Measurements from ENCODE around the gene CHTF8.

Gene CHTF8

GRCh38 chr16:69118468-69118867 is 13.9 kb downstream of the CHTF8 start:
- in situ Hi-C loops (cut with MboI; ENCODE audit: low sequenced_read_pairs, unreplicated experiment), result loop anchor here (10.0 to 25.0 kb wide), 2 partner anchors 256 to 414 kb away; no protein-coding TSS in a partner anchor

DNA sequence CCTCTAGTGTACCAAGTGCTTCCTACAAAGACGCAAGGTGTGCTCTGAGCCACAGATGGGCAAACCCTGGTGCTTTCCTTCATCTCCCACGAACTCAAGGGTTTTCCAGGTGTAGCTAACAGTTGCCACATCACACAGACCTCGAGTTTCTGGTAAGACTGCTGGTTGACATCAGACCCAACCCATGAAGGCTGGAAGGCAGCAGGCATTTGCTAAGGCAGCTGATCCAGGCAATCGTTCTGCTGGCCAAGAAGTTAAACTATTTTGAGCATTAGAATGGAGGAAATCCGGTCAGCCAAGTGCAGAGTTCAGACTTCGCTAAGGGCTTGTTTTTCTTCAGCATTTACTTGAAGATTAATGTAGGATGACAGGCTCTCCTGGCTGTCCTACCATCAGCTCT is 15.5 kb downstream of the CHTF8 start:
- in situ Hi-C loops (cut with MboI; ENCODE audit: low sequenced_read_pairs, unreplicated experiment), result loop anchor here (10.0 to 25.0 kb wide), 2 partner anchors 255 to 412 kb away; no protein-coding TSS in a partner anchor
- no peak for DNase-seq (ENCODE audit: low spot score)
- TF ChIP-seq CTCF (IDR thresholded peaks at IDR 0.05; ENCODE audit: borderline replicate concordance, control extremely low read depth, extremely low read depth, insufficient read depth, missing control alignments), result no peak

More at GRCh38 chr16:69118468-69118867, 13.9 kb downstream of the CHTF8 start:
- DNase-seq (ENCODE audit: low spot score), result no peak
- TF ChIP-seq CTCF (IDR thresholded peaks at IDR 0.05; ENCODE audit: borderline replicate concordance, control extremely low read depth, extremely low read depth, insufficient read depth, missing control alignments), result no peak

DNA sequence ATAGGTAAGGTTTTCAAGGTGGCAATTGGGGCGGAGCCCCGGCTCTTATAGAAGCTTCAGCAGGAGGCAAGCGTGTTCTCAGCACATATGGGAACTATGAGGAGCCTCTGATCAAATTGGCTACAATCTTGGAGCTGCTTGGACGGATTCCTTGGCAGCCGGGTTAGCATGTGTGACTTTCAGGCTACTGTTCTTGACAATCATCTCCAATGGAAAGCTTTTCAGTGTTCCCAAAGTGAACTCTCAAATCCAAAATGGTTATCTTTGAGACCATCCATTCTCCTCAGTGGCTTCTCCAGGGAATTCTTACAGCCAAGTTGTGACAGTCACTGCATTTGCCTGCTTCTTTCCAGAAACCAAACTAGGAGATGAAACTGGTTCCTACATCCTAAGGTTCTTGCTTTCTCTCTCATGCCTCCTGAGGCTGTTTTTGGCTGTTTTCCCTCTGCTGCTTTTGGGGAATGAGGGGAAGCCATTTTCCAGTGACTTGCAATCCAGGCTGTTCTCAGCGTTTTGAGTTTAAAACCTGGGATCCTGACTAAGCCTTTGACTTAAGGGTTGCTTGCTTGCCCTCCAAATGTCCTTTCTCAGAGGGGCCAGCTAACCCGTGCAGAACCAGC is 16.0 kb downstream of the CHTF8 start:
- DNase-seq (ENCODE audit: low spot score), result no peak
- in situ Hi-C loops (cut with MboI; ENCODE audit: low sequenced_read_pairs, unreplicated experiment), result loop anchor here (10.0 to 25.0 kb wide), 2 partner anchors 254 to 412 kb away; no protein-coding TSS in a partner anchor
- no peak for TF ChIP-seq CTCF (IDR thresholded peaks at IDR 0.05; ENCODE audit: borderline replicate concordance, control extremely low read depth, extremely low read depth, insufficient read depth, missing control alignments)

DNA sequence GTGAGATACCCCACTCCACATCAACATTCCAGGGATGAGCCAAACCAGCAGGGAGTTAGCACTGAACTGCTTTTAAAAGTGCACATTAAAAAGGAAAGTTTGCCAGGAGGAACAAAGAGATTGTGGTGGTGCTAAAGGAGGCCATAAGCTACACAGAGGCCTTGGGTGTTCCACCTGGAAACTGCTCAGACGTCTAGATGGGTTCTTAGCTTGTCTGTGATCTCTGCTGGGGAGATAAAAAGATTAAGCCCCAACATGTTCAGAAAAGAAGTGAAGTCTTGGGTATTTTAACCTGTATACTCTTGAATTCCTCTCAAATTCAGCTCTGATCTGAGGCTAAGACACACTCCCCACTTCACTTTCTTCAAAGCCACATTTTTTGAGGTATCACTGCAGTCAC is 16.6 kb downstream of the CHTF8 start:
- no peak for DNase-seq (ENCODE audit: low spot score)
- TF ChIP-seq CTCF (IDR thresholded peaks at IDR 0.05; ENCODE audit: borderline replicate concordance, control extremely low read depth, extremely low read depth, insufficient read depth, missing control alignments), result no peak
- in situ Hi-C loops (cut with MboI; ENCODE audit: low sequenced_read_pairs, unreplicated experiment), result loop anchor here (10.0 to 25.0 kb wide), 2 partner anchors 254 to 411 kb away; no protein-coding TSS in a partner anchor

DNA sequence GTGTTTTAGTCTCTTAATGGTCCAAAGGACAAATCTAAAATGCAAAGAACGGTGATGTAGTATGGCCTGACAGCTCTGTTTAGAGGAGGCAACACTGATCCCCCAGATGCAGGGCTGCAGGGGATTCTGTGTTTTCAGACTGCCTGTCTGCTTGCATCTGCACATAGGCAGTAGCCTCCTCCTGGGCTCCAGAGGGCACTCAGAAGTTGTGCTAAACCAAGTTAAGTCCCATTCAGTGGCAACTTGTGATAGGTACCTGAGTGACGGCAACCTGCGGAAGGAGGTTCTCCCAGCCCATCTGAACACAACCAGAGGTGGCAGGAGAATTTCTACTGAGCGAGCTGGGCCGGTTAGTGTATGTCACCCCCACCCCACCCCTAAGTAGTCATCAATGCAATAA is 17.0 kb downstream of the CHTF8 start:
- no peak for DNase-seq (ENCODE audit: low spot score)
- no peak for TF ChIP-seq CTCF (IDR thresholded peaks at IDR 0.05; ENCODE audit: borderline replicate concordance, control extremely low read depth, extremely low read depth, insufficient read depth, missing control alignments)
- in situ Hi-C loops (cut with MboI; ENCODE audit: low sequenced_read_pairs, unreplicated experiment), result loop anchor here (10.0 to 25.0 kb wide), 2 partner anchors 253 to 411 kb away; no protein-coding TSS in a partner anchor

DNA sequence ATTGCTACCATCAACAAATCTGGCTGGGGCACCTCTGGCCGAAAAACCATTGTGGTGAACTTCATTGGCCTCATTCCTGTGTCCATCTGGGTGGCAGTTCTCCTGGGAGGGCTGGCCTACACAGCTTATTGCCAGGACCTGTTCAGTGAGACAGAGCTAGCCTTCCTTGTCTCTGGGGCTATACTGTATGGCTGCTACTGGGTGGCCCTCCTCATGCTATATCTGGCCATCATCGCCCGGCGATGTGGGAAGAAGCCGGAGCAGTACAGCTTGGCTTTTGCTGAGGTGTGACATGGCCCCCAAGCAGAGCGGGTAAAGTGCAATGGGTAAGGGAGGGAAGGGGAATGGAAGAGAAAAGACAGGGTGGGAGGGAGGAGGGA is 17.4 kb downstream of the CHTF8 start:
- DNase-seq (ENCODE audit: low spot score), result no peak
- no peak for TF ChIP-seq CTCF (IDR thresholded peaks at IDR 0.05; ENCODE audit: borderline replicate concordance, control extremely low read depth, extremely low read depth, insufficient read depth, missing control alignments)
- in situ Hi-C loops (cut with MboI; ENCODE audit: low sequenced_read_pairs, unreplicated experiment), result loop anchor here (10.0 to 25.0 kb wide), 2 partner anchors 253 to 410 kb away; no protein-coding TSS in a partner anchor

All from GM13976 (cell line).